Esophagus mucosa (tissue), 1 donor: ENCODE results near the gene IL1A. TPM values are rescaled to one million over a fixed set of nuclear protein-coding genes. Genes with fewer than 3 reads are reported as not detected.

Source experiments
- ATAC-seq: fragments of 200-7000 bp; cut with Tn5 transposase; one replicate; pipeline ENCODE4 v1.9.1; 2020
- total RNA-seq: library from RNA; stranded (reverse); gene quantifications from one replicate; pipeline ENCODE4 v1.2.4, GENCODE V29; 2023
- donor health status: DM: yes; HTN: yes; CAD: no.

IL1A gene
- total RNA-seq, 1 donor from 2014 or later, result 9.4 TPM

GRCh38 chr2:112762276-112762675 is 22.0 kb downstream of the IL1A start:
- no peak for ATAC-seq

GRCh38 chr2:112760149-112760548 is 24.1 kb downstream of the IL1A start:
- ATAC-seq, result no peak

GRCh38 chr2:112758711-112759110 is 25.6 kb downstream of the IL1A start:
- ATAC-seq, result no peak

- ATAC-seq, result no peak
These were observed 27.0 kb downstream of the IL1A start for GRCh38 chr2:112757265-112757664.

GRCh38 chr2:112756207-112756606 is 28.1 kb downstream of the IL1A start:
- ATAC-seq, result no peak

DNA sequence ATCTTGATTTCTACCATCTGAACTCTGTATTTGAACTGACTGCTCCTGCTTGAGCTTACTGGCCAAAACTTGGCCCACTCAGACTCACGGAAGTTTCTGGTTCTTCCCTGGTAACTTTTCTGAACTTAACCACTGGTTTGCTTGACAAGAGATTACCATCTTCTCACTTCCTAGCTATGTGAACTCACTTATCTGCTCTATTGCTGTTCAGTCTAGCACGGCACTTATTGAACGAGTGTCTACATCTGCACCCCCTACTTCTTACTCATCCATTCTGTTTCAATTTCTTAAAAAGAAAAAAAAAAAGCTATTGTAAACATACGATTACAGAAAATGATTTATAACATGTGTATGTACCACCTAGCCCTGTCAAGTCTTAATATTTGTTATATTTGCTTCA is 28.8 kb downstream of the IL1A start:
- ATAC-seq, result no peak

DNA sequence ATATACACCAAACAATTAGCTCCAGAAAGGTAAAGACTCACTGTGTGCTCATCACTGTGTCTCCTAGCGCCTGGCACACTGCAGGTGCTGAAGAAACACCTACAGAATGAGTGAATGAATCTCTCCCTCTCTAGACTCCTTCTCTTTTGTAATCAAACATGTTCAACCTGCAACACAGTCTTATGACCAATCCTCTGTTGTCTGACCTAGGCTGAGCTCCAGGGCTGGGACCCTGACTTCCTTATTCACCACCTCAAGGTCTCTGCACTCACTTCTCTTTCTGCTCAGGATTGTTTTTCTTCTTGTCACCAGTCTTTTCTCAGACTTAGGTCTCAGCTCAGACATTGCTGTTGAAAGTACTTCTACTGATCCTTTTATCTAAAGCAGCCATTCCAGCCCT is 29.7 kb downstream of the IL1A start:
- ATAC-seq, result peak; percentile 54

- ATAC-seq, result no peak
These were observed 31.6 kb downstream of the IL1A start for GRCh38 chr2:112752667-112753066.

DNA sequence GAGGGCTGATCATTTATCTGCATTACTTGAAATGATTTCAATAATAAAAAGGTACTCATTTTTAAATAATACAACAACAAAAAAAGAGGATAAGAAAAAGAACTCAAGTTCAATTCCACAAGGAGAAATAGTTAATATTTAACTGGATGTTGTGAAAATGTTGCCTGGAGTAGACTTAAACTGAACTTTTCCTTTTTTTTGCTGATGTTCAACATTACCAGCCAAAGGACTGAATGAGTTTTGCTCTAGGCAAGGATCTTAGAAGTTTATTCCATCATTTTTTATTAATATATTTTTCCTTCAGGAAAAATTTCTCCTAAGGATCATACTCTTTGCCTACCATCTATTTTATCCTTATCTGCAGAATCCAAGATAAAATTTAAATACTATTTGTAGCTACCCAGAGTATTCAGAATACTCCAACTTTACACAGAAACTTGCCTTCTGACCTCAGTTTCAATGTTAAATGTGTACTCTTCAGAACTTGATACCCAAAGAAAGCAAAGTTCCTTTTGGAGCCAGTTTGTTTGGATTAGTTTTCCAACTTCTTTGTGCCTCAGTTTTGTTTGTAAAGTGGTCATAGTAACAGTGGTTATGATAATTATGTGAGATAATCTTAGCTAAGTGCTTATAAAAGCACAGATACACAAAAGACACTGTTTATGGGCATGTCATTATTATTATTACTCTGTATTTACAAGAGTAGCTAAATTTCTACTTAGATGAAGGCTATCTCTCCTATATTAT is 32.7 kb downstream of the IL1A start:
- ATAC-seq, result no peak

DNA sequence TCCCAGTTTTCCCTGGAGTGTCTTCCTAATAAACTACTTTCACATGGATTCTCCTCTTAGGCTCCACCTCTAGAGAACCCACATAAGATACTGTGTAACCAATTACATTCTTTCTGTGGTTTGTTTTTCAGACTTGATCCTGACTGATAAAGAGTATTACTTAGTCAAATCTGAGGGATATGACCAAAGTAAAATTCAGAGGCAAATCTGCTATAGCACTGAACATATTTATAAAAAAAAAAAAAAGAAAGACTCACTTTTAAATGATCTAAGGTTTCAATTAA is 33.8 kb downstream of the IL1A start:
- no peak for ATAC-seq

DNA sequence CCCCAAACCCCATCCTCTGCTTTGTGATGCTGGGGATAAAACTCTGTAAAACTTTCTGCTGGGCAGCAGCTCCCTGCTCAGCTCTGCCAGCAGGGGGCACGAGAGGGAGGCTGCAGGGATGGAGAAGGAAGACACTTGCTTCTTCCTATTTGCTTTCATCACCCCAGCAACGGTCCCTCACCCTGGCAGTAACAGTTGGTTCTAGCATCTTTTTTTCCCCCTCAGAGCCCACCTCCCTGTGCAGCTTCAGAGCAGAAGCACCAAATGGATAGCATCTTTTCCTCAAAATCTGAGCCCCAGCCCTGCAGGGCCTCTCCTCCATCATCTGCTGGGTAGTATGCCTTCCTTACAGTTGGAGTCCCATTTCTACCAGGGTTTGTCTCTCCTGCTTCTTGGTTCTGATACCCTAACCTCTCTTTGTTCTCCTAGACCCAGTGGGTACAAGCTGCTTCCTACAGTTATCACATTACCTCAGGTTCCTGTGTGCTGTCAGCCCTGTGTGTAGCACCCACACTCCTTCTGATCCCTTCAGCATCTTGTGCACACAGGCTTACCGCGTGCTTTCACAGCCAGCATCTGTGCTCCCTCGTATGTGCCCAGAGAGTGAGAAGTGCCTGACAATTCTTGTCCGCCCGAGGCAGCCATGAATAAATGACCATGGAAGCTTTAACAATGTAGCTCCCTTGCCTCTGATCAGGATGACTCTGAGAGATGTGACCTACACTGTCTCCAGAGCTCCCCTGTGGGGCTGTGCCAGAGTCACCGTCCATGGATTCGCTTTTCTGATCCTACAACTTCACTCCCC is 34.3 kb downstream of the IL1A start:
- ATAC-seq, result peak; percentile 82

- ATAC-seq, result no peak
These were observed 43.8 kb downstream of the IL1A start for GRCh38 chr2:112740527-112740926.

DNA sequence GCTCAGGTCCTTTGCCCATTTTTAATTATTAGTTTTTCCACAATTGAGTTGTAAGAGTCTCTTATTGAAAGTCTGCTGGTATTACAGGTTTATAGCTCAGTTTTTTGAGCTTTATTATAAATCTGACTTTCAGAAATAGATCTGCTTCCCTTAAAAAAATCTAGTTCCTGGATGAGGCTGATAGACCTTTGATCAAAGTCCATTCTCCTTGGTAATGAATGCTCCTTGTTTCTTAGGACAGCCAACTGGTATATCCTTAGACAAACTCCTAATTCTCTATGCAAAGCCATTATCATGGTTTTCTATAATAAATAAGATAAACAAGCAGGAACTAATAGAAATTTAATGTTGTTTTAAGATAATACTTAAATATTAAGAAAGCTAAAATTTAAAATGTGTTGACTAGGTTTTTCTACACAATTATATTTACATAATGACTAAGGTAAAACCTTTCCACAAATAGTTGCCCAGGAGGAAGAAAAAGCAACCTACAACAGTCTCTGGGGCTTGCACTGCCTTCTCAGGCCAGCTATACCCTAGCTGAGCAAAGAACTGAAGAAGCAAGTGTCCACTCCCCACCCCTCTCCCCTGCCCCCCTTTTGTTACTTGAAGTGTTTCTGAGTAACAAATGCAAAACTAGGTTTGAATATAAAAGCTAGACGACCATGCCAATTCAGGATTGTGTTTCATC is 46.6 kb downstream of the IL1A start:
- ATAC-seq, result no peak

DNA sequence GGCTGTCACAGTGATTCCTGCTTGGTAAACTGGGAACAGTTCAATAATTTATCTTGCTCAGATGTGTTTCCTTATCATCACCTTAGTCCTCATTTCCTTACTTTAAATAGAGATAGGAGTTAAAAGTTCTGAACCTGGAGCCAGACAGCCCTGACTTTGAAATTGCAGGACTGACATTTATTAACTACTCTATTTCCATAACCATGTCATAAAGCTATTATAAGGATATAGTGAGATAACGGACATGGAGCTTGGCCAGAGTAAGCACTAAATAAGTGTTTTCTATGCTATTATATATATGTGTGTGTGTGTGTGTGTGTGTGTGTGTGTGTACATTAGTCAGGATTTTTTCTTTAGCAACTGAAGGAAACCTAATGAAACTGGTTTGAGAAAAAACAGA is 50.4 kb downstream of the IL1A start:
- ATAC-seq, result no peak

GRCh38 chr2:112733456-112733855 is 50.8 kb downstream of the IL1A start:
- ATAC-seq, result no peak

GRCh38 chr2:112731479-112731878 is 52.8 kb downstream of the IL1A start:
- ATAC-seq, result no peak

DNA sequence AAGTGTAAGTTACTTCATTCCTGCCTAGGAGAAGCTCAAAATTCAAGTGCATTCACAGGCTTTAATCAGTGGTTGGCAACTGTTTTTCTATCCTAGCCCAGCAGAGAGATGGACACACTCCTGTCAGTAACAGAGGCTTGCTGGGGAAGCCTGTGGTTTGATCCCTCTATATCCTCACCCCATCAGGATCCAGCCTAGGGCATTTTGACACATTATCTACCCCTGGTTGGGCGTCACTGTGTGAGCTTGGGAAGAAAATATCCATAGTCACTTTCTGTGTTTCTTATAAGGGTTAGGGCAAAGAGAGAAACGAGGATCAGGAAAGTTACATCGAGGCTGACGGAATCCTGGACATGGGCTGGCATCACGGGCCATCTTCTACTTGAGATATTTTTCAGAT is 53.5 kb downstream of the IL1A start:
- no peak for ATAC-seq

- ATAC-seq, result no peak
These were observed 54.1 kb downstream of the IL1A start for GRCh38 chr2:112730216-112730615.

- ATAC-seq, result no peak
These were observed 55.7 kb downstream of the IL1A start for GRCh38 chr2:112728378-112729175.

GRCh38 chr2:112728029-112728362 is 56.3 kb downstream of the IL1A start:
- no peak for ATAC-seq

DNA sequence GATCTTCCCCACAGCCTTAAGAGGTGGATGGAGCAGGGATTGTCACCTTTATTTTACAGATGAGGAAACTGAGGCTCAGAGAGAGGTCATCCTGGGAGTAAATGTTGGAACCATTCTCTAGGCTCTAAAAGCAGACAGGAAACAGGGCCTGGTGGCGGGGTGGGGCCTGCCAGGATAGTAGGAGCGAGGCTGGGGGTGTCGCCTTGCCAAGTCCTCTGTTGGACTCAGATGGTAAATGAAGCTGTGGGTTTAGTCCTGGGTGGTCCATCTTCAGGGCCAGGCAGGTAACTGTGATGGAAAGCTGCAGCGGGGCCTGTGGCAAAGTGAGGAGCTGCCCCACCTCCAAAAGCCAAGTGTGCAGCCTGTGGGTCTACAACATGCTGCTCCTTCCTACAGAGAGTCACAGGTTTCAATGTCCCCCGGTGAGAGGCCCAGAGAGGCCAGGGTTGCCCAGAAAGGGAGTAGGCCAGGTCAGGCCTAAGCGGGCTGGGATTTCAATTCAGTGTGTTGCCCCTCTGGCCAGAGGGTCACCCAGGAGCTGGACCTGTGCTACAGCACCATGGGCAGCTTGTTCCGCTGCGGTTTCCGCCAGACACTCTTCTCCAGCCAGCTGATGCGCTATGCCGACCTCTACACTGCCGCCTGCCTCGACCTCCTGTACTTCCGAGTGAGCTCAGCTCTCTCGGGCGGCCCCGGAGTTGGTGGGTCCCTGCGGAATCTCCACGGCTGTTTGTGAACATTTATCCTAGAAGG is 56.8 kb downstream of the IL1A start:
- ATAC-seq, result no peak

GRCh38 chr2:112726487-112727190 is 57.7 kb downstream of the IL1A start:
- ATAC-seq, result peak; percentile 94
